Lower lobe of right lung (tissue), 2 donors: ENCODE results near the gene CD46. TPM values are rescaled to one million over a fixed set of nuclear protein-coding genes. Genes with fewer than 3 reads are reported as not detected.

Source experiments
- ATAC-seq, 2 donors: fragments of 200-7000 bp; cut with Tn5 transposase; one replicate each; pipeline ENCODE4 v1.9.1; 2020 to 2022; ENCODE audit warnings: mild to moderate bottlenecking in 2 of 2, moderate library complexity in 2 of 2
- DNase-seq: peaks from one replicate; pipeline ENCODE4 v3.0.0-alpha.2; 2020
- H3K27ac ChIP-seq: fragments of 200-600 bp; one replicate; pipeline ENCODE4 v1.8.0; 2022
- H3K27me3 ChIP-seq: fragments of 200-600 bp; one replicate; pipeline ENCODE4 v1.8.0; 2022; ENCODE audit warnings: low read depth
- H3K36me3 ChIP-seq: fragments of 200-600 bp; one replicate; pipeline ENCODE4 v1.8.0; 2022; ENCODE audit warnings: mild to moderate bottlenecking
- H3K4me1 ChIP-seq: fragments of 200-600 bp; one replicate; pipeline ENCODE4 v1.8.0; 2022
- H3K4me3 ChIP-seq: fragments of 200-600 bp; one replicate; pipeline ENCODE4 v1.8.0; 2022; ENCODE audit warnings: mild to moderate bottlenecking
- H3K9me3 ChIP-seq: fragments of 200-600 bp; one replicate; pipeline ENCODE4 v1.8.0; 2022
- CTCF ChIP-seq: fragments of 200-600 bp; IDR thresholded peaks from one replicate; pipeline ENCODE4 v1.8.0; 2022; ENCODE audit warnings: antibody characterized with exemption, mild to moderate bottlenecking
- intact Hi-C: fragments of 100-400 bp; cut with DNase I; formaldehyde crosslinking; loops from one replicate; pipeline ENCODE4 v1.11.0; 2022
- total RNA-seq: library from RNA; stranded (reverse); fragmentation: NEBNext Ultra II Directional; extraction: Animal tissue kit (Norgen Biotek cat#: 25700); gene quantifications from one replicate; pipeline ENCODE4 v1.2.1, GENCODE V29; 2021
- donor health status: DM: no; HTN: yes; CAD: no; lungs with severe emphysema.

CD46 gene
- total RNA-seq, 1 donor from 2014 or later, result 302 TPM

GRCh38 chr1:207829576-207829975 is 77.7 kb downstream of the CD46 start:
- DNase-seq, result no peak
- TF ChIP-seq CTCF, result no peak
- H3K9me3 ChIP-seq, result no peaks in the 10 kb centered on the region
- H3K27ac ChIP-seq, result peak overlapping the region; percentile 99
- H3K4me1 ChIP-seq, result peaks cover 97% of the 10 kb centered on the region
- intact Hi-C loops, result loop anchor here (5.0 kb wide), 1 partner anchor 38 kb away; no protein-coding TSS in a partner anchor
- H3K36me3 ChIP-seq, result no peaks in the 10 kb centered on the region
- H3K27me3 ChIP-seq, result no peaks in the 10 kb centered on the region
- H3K4me3 ChIP-seq, result no peak overlapping the region
- ATAC-seq, result no peak

GRCh38 chr1:207830788-207831187 is 78.9 kb downstream of the CD46 start:
- DNase-seq, result no peak
- Histone ChIP-seq H3K4me1 (peaks cover 87% of the 10 kb centered on the region), H3K27ac (peak overlapping the region; percentile 55), H3K36me3 (no peaks in the 10 kb centered on the region), H3K27me3 (no peaks in the 10 kb centered on the region), H3K9me3 (no peaks in the 10 kb centered on the region), H3K4me3 (no peak overlapping the region)
- no peak for ATAC-seq
- no peak for TF ChIP-seq CTCF
- intact Hi-C loops, result no loop called here

GRCh38 chr1:207831517-207832327 is 79.9 kb downstream of the CD46 start:
- Histone ChIP-seq H3K27ac (peak overlapping the region; percentile 55), H3K9me3 (no peaks in the 10 kb centered on the region), H3K4me3 (no peak overlapping the region), H3K27me3 (no peaks in the 10 kb centered on the region), H3K36me3 (no peaks in the 10 kb centered on the region), H3K4me1 (peaks cover 80% of the 10 kb centered on the region)
- TF ChIP-seq CTCF, result no peak
- intact Hi-C loops, result no loop called here
- ATAC-seq (peak; percentile 22 to 48), DNase-seq (no peak)

GRCh38 chr1:207832796-207833195 is 80.9 kb downstream of the CD46 start:
- H3K27me3 ChIP-seq, result no peaks in the 10 kb centered on the region
- H3K27ac ChIP-seq, result peak overlapping the region; percentile 55
- H3K9me3 ChIP-seq, result no peaks in the 10 kb centered on the region
- no peak overlapping the region for H3K4me3 ChIP-seq
- intact Hi-C loops, result no loop called here
- H3K36me3 ChIP-seq, result no peaks in the 10 kb centered on the region
- TF ChIP-seq CTCF, result no peak
- peaks cover 78% of the 10 kb centered on the region for H3K4me1 ChIP-seq
- ATAC-seq, result no peak
- no peak for DNase-seq

GRCh38 chr1:207833381-207833780 is 81.5 kb downstream of the CD46 start:
- no peaks in the 10 kb centered on the region for H3K36me3 ChIP-seq
- H3K4me3 ChIP-seq, result no peak overlapping the region
- ATAC-seq (no peak), DNase-seq (no peak)
- H3K9me3 ChIP-seq, result no peaks in the 10 kb centered on the region
- H3K27me3 ChIP-seq, result no peaks in the 10 kb centered on the region
- TF ChIP-seq CTCF, result no peak
- H3K4me1 ChIP-seq, result peaks cover 78% of the 10 kb centered on the region
- intact Hi-C loops, result no loop called here
- no peak overlapping the region for H3K27ac ChIP-seq
